Hepatocyte (in vitro differentiated cells): ENCODE measurements around the gene TMEM245.

ENCODE experiments used
- EZH2phosphoT487 ChIP-seq: fragments of 200-600 bp; sonication (generic); IDR thresholded peaks from one replicate; pipeline ENCODE4 v1.6.1; 2018; ENCODE audit warnings: antibody characterized with exemption, mild to moderate bottlenecking, low read depth, moderate library complexity; ENCODE audit not compliant: unreplicated experiment, severe bottlenecking
- TF ChIP-seq, protein P1 (sequence below): fragments of 200-600 bp; sonication (generic); IDR thresholded peaks from 2 replicates; pipeline ENCODE4 v1.5.1; 2016; ENCODE audit warnings: antibody characterized with exemption, mild to moderate bottlenecking; ENCODE audit not compliant: poor library complexity

DNA sequence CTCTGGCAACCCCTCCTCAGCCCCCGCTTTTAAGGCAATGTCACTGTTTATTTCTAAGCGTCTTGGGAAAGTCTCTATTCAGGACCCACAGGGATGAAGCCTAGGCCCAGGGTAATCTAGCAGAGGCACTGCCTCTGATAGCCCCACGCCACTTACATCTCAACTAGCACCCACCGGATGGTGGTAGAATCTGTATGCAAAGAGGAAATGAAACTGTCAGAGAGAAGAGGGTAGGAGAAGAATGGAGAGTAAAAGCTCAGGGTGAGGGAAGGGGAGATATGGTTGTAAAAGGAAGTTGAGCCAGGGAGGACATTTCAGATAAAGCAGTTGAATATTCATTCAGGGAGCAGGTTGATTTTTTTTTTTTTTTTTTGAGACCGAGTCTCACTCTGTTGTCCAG, 44.3 kb upstream of the TMEM245 start:
- TF ChIP-seq, protein P1, sequence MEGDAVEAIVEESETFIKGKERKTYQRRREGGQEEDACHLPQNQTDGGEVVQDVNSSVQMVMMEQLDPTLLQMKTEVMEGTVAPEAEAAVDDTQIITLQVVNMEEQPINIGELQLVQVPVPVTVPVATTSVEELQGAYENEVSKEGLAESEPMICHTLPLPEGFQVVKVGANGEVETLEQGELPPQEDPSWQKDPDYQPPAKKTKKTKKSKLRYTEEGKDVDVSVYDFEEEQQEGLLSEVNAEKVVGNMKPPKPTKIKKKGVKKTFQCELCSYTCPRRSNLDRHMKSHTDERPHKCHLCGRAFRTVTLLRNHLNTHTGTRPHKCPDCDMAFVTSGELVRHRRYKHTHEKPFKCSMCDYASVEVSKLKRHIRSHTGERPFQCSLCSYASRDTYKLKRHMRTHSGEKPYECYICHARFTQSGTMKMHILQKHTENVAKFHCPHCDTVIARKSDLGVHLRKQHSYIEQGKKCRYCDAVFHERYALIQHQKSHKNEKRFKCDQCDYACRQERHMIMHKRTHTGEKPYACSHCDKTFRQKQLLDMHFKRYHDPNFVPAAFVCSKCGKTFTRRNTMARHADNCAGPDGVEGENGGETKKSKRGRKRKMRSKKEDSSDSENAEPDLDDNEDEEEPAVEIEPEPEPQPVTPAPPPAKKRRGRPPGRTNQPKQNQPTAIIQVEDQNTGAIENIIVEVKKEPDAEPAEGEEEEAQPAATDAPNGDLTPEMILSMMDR: no peak
- TF ChIP-seq EZH2phosphoT487: no peak
